ENCODE results near the gene ANKRD12.
A peak's percentile ranks its signal among the peaks of the same experiment; 100 is the strongest.

ANKRD12 gene

DNA sequence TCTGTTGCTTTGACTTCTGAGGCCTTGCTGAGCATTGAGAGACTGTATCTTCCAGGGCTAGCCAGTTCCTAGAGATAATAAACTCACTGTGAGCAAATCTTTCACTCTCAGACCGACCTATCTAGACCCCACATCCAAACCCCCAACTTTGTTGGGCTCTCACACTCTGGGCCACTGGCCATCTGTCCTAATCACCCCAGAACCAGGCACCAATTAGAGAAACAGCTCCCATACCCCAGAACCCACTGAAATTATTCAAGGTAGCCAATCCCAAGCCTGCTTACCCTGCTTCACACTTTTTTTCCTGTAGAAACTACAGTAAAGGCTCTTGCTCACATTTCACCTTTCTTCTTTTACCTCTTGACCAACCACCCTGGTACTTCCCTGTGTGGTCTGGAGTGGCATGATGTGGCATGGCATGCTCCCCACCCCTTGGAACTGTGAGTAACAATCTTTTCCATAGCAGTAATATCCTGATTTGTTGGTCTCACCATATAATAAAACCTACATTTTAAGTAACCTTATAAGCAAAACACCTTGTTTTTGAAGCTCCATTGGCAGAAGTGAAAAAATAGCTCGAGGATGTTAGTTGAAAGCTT is 55.2 kb downstream of the ANKRD12 start:
- no peak overlapping the region for H3K4me3 ChIP-seq
- no peaks in the 10 kb centered on the region for H3K9me3 ChIP-seq
- no peaks in the 10 kb centered on the region for H3K4me1 ChIP-seq
- DNase-seq (ENCODE audit: low spot score in 2 of 2) = no peak
- in situ Hi-C loops (cut with MboI; ENCODE audit: low sequenced_read_pairs) = no loop called here
- no peaks in the 10 kb centered on the region for H3K27me3 ChIP-seq (ENCODE audit: low read depth)
- H3K36me3 ChIP-seq (replicated peaks) = no peaks in the 10 kb centered on the region

DNA sequence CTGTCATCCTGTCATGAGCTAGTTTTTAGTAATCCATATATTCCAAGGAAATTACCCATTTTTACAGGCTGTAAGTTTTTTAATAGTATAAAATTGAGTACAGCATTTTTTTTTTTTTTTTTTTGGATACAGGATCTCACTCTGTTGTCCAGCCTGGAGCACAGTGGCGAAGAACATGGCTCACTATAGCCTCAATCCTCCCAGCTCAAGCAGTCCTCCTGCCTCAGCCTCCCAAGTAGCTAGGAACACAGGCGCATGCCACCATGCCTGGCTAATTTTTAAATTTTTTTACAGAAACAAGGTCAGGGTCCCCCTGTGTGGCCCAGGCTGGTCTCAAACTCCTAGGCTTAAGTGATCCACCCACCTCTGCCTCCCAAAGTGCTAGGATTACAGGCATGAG is 56.5 kb downstream of the ANKRD12 start:
- Histone ChIP-seq H3K36me3 (replicated peaks) (no peaks in the 10 kb centered on the region), H3K9me3 (no peaks in the 10 kb centered on the region)

DNA sequence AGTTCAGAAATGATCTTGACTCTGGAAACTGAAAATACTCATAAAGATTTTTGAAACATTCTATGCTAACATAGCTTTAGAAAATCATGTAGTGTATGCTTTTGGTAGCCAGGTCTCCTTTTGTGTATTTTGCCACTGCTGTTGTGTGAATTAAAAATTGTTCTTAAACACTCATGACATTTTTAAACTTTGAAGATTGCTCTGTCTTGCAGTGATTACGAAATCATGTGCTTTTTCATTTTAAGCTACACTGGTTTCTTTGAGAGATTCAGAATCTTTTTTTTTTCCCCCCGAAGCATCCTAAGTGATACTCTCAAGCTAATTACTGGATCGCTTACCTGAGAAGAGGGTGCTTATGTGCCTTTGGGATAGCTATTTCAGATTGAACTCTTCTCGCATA is 60.0 kb downstream of the ANKRD12 start:
- H3K4me3 ChIP-seq = no peak overlapping the region
- DNase-seq (ENCODE audit: low spot score in 2 of 2) = no peak
- no peaks in the 10 kb centered on the region for H3K9me3 ChIP-seq
- no peaks in the 10 kb centered on the region for H3K36me3 ChIP-seq (replicated peaks)
- H3K27me3 ChIP-seq (ENCODE audit: low read depth) = no peaks in the 10 kb centered on the region
- peaks cover 12% of the 10 kb centered on the region for H3K4me1 ChIP-seq
- in situ Hi-C loops (cut with MboI; ENCODE audit: low sequenced_read_pairs) = no loop called here

More for the DNA sequence above, 56.5 kb downstream of the ANKRD12 start:
- Histone ChIP-seq H3K4me3 (no peak overlapping the region), H3K27me3 (ENCODE audit: low read depth) (no peaks in the 10 kb centered on the region), H3K4me1 (no peaks in the 10 kb centered on the region)
- DNase-seq (ENCODE audit: low spot score in 2 of 2) = no peak
- in situ Hi-C loops (cut with MboI; ENCODE audit: low sequenced_read_pairs) = no loop called here

DNA sequence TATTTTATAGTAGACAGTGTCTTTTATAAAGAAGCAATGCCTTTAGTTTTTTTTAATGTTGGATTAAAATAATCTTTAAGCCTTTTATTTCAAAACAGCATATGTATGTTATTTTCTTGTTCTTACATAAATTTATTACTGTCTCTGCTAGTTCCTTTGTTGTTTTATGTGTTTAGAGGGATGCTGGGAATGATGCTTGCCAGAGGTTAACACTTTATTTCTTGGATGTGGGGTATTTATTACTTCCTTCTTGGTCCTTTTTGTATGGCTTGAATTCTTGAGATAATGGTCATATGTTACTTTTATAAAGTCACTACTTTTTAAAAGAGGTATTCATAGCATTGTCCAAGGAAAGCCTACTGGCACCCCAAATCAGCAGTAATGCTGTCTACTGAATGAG is 63.1 kb downstream of the ANKRD12 start:
- DNase-seq (ENCODE audit: low spot score in 2 of 2) = no peak
- in situ Hi-C loops (cut with MboI; ENCODE audit: low sequenced_read_pairs) = no loop called here
- Histone ChIP-seq H3K4me3 (no peak overlapping the region), H3K27me3 (ENCODE audit: low read depth) (no peaks in the 10 kb centered on the region), H3K9me3 (no peaks in the 10 kb centered on the region), H3K36me3 (replicated peaks) (no peaks in the 10 kb centered on the region), H3K4me1 (peaks cover 12% of the 10 kb centered on the region)

DNA sequence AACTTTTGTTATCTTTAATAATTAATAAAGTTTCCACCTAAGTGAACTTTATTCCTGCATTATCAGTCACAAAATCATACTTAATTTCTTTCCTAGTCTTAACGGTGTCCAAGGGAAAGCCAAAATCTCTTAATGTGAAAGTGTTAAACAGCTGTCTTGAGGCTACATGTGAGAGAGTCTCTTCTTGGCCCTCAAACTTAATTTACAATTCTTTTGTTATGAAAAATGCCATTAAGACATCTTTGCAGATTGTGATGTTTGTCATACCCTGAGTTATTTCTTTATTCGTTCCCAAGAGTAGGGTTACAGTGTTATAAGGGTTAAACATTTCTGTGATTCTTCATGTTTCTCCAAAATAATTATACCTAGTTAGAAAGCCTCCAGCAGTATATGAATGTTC is 64.6 kb downstream of the ANKRD12 start:
- Histone ChIP-seq H3K27me3 (ENCODE audit: low read depth) (no peaks in the 10 kb centered on the region), H3K36me3 (replicated peaks) (no peaks in the 10 kb centered on the region), H3K4me1 (peaks cover 12% of the 10 kb centered on the region), H3K4me3 (no peak overlapping the region), H3K9me3 (no peaks in the 10 kb centered on the region)
- DNase-seq (ENCODE audit: low spot score in 2 of 2) = peak in 1 of 2 experiments; percentile 63
- in situ Hi-C loops (cut with MboI; ENCODE audit: low sequenced_read_pairs) = no loop called here

DNA sequence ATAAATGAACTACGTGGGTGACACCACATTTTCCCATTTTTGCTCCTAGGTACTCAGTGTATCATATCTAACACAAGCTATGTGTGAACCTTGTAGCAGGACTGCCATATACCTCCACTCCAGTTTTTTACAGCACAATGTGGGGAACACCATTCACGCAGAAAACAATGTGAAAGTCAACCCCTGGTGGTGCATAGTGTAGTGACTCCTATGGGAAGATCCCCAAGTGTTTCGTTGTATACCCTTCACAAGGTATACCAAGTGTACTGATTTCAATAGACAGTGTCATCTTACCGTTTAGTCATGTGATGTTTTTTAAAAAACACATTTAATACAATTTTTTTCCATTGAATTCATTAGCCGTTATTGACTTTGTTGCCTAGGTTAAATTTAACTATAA is 68.1 kb downstream of the ANKRD12 start:
- Histone ChIP-seq H3K4me1 (peaks cover 12% of the 10 kb centered on the region), H3K27me3 (ENCODE audit: low read depth) (no peaks in the 10 kb centered on the region), H3K36me3 (replicated peaks) (0 out of 2 replicates have a peak, but pooled peaks cover 4% of the 10 kb centered on the region), H3K9me3 (no peaks in the 10 kb centered on the region), H3K4me3 (no peak overlapping the region)
- in situ Hi-C loops (cut with MboI; ENCODE audit: low sequenced_read_pairs) = no loop called here
- no peak for DNase-seq (ENCODE audit: low spot score in 2 of 2)

DNA sequence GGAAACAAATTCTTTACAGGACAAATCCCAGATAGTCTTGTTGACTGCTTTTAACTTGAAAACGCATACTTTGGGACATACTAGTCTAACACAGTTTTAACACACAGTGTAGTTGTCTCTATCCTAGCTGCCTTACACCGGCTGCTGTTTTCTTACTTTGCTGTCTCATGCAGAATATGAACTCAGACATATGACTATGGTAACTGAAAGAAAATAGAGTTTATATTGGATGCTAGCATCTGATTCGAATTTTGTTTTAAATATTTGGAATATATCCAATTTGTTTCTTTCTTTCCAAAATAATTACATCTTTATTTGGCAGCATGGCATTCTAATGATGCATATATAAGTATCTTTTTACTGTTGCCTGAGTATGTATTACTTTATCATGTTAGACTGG is 69.8 kb downstream of the ANKRD12 start:
- Histone ChIP-seq H3K4me1 (peaks cover 2% of the 10 kb centered on the region), H3K36me3 (replicated peaks) (peaks cover 7% of the 10 kb centered on the region; the same call in 1 of the 2 replicates), H3K27me3 (ENCODE audit: low read depth) (no peaks in the 10 kb centered on the region), H3K9me3 (no peaks in the 10 kb centered on the region), H3K4me3 (no peak overlapping the region)
- DNase-seq (ENCODE audit: low spot score in 2 of 2) = no peak
- in situ Hi-C loops (cut with MboI; ENCODE audit: low sequenced_read_pairs) = no loop called here

DNA sequence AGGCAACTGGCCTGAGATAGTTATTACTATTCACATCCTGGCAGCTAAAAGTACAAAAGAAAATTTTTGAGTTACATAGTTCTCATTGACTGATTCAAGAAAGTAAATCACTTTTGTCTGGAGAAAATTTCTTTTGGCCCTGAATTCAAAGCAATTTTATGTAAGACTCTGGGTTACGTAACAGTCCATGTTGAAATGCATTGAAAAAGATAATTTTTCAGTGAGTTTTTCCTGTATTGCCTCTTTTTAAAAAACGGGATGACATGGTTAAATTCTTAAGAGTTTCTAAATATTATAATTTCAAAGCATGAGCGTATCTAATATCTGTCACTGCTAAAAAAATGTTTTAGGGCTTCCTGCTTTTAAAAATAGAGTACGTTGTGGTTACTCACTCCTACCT is 72.7 kb downstream of the ANKRD12 start:
- Histone ChIP-seq H3K27me3 (ENCODE audit: low read depth) (no peaks in the 10 kb centered on the region), H3K4me3 (no peak overlapping the region), H3K9me3 (no peaks in the 10 kb centered on the region), H3K4me1 (no peaks in the 10 kb centered on the region), H3K36me3 (replicated peaks) (peaks cover 11% of the 10 kb centered on the region; the same call in 1 of the 2 replicates)
- no peak for DNase-seq (ENCODE audit: low spot score in 2 of 2)
- in situ Hi-C loops (cut with MboI; ENCODE audit: low sequenced_read_pairs) = no loop called here

DNA sequence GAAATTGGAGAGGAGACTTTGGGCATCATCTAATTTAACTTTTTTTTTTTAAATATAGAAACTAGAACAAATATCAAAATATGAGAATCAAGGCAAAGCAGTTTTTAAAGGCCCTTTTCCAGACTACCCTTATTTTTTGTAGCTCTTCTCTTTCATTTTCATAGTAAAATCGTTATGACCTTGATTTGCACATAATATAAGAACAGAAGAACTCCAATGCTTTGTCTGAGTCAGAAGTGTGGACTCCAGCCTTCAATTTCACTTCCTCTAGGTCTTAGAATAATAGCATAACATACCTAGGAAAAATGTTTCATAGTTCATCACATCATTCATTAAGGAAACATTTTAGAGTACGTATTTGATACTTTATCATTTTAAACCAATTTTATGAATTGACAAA is 74.4 kb downstream of the ANKRD12 start:
- H3K9me3 ChIP-seq = no peaks in the 10 kb centered on the region
- no peak overlapping the region for H3K4me3 ChIP-seq
- H3K4me1 ChIP-seq = no peaks in the 10 kb centered on the region
- no peak for DNase-seq (ENCODE audit: low spot score in 2 of 2)
- peaks cover 11% of the 10 kb centered on the region; the same call in 1 of the 2 replicates for H3K36me3 ChIP-seq (replicated peaks)
- in situ Hi-C loops (cut with MboI; ENCODE audit: low sequenced_read_pairs) = no loop called here
- H3K27me3 ChIP-seq (ENCODE audit: low read depth) = no peaks in the 10 kb centered on the region

DNA sequence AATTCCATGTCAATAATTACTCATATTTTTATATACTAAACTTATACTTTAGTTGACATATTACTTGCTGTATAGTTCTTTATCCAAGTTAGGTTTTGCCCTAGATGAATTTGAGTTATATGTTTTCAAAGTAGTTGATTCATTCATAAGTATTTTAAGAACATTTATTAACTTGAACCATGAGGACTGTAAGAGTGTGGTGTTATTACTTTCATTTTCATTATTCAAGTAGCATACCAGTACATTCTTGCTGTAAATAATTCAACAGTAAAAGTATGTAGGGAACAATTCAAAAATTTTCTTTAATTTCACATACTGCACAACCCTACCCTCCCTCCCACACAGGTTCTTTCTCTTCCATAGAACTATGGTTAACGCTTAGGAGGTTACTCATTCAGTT is 75.4 kb downstream of the ANKRD12 start:
- no peak for DNase-seq (ENCODE audit: low spot score in 2 of 2)
- no peak overlapping the region for H3K4me3 ChIP-seq
- H3K36me3 ChIP-seq (replicated peaks) = peaks cover 11% of the 10 kb centered on the region; the same call in 1 of the 2 replicates
- no peaks in the 10 kb centered on the region for H3K27me3 ChIP-seq (ENCODE audit: low read depth)
- in situ Hi-C loops (cut with MboI; ENCODE audit: low sequenced_read_pairs) = no loop called here
- H3K9me3 ChIP-seq = no peaks in the 10 kb centered on the region
- H3K4me1 ChIP-seq = no peaks in the 10 kb centered on the region

DNA sequence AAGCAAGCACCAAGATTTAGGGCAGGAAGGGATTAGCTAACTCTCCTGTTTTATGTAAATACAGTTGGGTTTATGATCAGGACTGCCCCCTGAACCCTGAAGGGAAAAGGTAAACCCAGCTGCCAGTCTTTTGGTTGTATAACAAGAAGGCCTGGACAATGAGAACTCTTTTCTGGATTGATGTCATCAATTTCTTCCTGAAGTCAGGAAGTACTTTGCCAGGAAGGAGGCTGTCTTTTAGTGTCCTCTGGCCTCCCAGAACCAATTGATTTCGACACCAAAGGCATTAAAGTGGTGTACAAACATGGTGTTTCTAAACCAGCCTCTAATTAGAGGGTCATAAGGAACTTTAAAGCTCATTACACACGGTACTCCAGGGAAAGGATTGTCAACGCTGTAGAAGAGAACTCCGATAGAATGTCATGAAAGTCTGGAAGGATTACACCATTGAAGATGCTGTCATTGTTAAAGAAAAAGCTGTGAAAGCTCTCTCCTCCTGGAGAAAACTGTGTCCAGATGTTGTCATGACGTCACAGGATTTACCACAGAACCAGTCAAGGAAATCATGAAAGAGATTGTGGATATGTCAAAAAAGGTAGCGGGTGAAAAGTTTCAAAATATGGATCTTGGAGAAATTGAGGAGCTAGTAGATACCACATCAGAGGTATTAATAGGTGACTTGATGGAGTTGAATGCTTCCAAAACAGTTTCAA is 78.8 kb downstream of the ANKRD12 start:
- in situ Hi-C loops (cut with MboI; ENCODE audit: low sequenced_read_pairs) = no loop called here
- Histone ChIP-seq H3K27me3 (ENCODE audit: low read depth) (no peaks in the 10 kb centered on the region), H3K4me3 (no peak overlapping the region), H3K9me3 (no peaks in the 10 kb centered on the region), H3K4me1 (no peaks in the 10 kb centered on the region), H3K36me3 (replicated peaks) (peaks cover 7% of the 10 kb centered on the region; the same call in 1 of the 2 replicates)
- peak in 1 of 2 experiments; percentile 8 for DNase-seq (ENCODE audit: low spot score in 2 of 2)

DNA sequence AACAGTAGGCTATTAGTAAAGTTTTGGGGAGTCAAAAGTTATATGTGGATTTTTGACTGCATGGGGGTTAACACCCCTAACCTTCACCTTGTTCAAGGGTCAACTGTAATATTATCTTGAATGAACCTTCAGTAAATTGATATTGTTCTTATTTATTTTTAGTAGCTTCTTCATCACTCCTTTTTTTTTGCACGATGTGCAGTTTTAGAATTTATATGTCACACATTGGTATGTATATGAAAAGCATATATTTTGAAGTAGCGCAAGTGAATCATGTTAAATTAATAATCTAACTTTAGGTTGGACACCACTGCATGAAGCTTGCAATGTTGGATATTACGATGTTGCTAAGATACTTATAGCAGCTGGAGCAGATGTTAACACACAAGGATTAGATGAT is 79.9 kb downstream of the ANKRD12 start:
- peaks cover 4% of the 10 kb centered on the region; the same call in 1 of the 2 replicates for H3K36me3 ChIP-seq (replicated peaks)
- no peak for DNase-seq (ENCODE audit: low spot score in 2 of 2)
- no peaks in the 10 kb centered on the region for H3K27me3 ChIP-seq (ENCODE audit: low read depth)
- no peaks in the 10 kb centered on the region for H3K9me3 ChIP-seq
- no peak overlapping the region for H3K4me3 ChIP-seq
- in situ Hi-C loops (cut with MboI; ENCODE audit: low sequenced_read_pairs) = no loop called here
- no peaks in the 10 kb centered on the region for H3K4me1 ChIP-seq

DNA sequence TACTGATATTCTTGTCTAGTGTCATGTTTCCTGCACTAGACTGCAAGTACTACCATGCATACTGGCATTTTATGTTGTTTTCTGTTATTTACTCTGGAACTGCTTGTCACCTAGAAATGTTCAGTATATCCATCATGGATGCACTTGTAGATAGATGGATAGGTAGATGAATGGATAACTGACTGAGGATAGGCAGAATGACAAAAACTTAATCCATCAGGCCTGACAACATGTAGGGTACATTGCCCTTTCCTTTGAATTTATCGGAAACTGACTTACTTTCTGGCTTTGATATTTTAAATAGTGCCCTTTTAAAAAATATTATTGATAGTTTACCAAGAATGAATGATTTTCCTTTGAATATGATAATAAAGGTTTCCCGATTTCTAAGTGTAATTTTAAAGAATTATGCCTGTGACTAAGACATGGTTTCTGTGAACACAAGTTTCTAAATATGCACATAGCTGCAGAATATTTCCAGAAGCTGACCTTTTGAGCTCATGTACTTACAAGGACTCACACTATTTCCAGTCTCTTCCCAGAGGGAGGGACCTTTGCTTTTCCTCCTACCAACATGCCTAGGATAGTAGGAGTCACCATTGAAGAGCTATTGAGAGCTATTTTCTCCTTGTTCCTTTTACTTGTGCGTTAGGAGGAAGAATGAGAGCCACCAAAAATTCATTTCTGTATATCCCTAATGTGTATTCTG is 81.3 kb downstream of the ANKRD12 start:
- H3K36me3 ChIP-seq (replicated peaks) = no peaks in the 10 kb centered on the region
- no peak overlapping the region for H3K4me3 ChIP-seq
- no peaks in the 10 kb centered on the region for H3K27me3 ChIP-seq (ENCODE audit: low read depth)
- no peaks in the 10 kb centered on the region for H3K9me3 ChIP-seq
- in situ Hi-C loops (cut with MboI; ENCODE audit: low sequenced_read_pairs) = no loop called here
- no peaks in the 10 kb centered on the region for H3K4me1 ChIP-seq
- DNase-seq (ENCODE audit: low spot score in 2 of 2) = no peak

DNA sequence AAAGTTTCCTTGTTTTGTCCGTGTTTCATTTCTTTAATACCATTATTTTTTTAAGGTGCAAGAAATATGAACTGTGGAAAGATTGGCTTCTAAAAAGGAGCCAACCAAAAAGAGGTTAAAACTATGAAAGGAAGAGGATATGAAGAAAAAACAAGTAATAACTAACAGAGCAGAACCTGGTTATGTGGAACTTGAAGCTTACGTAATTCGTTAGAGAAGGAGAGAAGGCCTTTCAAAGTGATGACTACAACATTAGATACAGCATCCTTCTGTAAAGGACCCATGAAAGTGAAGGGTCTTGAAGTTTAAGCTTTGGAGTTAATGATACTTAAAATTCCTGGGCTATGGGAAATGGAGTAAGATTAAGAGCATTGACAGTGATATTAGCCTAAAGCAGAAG is 84.5 kb downstream of the ANKRD12 start:
- no peaks in the 10 kb centered on the region for H3K9me3 ChIP-seq
- no peaks in the 10 kb centered on the region for H3K4me1 ChIP-seq
- no peak overlapping the region for H3K4me3 ChIP-seq
- in situ Hi-C loops (cut with MboI; ENCODE audit: low sequenced_read_pairs) = no loop called here
- H3K27me3 ChIP-seq (ENCODE audit: low read depth) = no peaks in the 10 kb centered on the region
- no peak for DNase-seq (ENCODE audit: low spot score in 2 of 2)
- H3K36me3 ChIP-seq (replicated peaks) = no peaks in the 10 kb centered on the region

All from HAP-1 (cell line).